ENCODE data around the gene METTL17. TPM values are rescaled to one million over a fixed set of nuclear protein-coding genes. Genes with fewer than 3 reads are reported as not detected.
A peak's percentile ranks its signal among the peaks of the same experiment; 100 is the strongest.

The METTL17 gene
- total and polyA plus RNA-seq, 9 of the 15 experiments (the other 6 are each of a cell fraction or from before 2014, with no cell fraction given): 65.6 to 150 (median 90.0) TPM

DNA sequence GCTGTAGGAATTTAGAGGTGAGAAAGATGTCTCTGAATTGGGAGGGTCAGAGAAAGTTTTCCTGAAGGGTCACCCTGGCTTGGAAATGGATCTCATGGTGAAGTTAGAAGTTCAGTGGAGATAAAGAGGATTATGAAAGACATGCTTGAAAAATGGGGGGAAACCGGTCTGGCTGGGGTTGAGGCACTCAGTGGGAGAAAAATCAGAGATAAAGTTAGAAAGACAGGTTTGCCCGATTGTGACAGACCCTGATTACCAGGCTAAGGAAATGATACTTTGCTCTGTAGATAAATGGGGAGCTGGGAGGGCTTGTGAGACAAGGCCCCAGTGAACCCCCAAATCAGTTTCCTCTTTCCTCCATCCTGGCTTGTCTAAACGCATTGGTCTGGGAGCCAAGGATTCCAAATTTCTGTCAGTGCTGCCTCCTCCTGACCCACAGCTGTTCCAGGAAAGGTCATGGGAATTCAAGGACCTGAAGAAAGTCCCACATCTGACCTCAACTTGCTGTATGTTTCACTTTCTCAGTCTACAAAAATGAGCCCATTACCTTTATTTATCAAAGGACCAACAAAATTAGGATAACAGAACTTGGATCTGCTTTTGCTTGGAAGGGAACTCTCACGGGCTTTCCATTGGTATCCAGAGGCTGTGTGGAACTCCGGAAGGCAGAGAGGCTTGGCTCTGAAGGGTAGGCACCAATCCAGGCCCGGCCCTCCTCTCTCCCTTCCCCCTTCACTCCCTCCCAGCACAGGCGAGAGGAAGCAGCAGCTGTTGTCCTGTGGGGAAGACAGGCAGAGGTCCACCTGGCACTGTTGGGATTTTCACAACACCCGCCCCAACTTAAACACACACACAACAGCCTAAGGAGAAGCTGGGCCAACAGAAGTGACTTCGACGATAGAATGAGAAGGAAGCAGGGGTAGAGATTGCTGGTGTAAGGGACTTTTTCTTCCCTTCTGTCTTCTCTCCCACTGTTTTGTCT is 49.0 kb downstream of the METTL17 start:
- WGBS (ENCODE audit: insufficient coverage, low coverage, missing lambda C conversion rate): 26% methylated on average over 6 of the region's 10 CpGs
- H3K36me3 ChIP-seq (ENCODE audit: control insufficient read depth, insufficient read depth, low read length): no peaks in the 10 kb centered on the region
- CTCF ChIA-PET (ENCODE audit: low intra/inter-chr PET ratio): interaction anchor here (0.9 to 2.8 kb wide), 3 partner anchors 24 to 181 kb away, joined by 3 to 33 read pairs (median 11); no protein-coding TSS in a partner anchor
- H3K27ac ChIP-seq (ENCODE audit: extremely low read depth, low read depth, low read length): no peak overlapping the region
- FAIRE-seq (no peak), ATAC-seq (peak; percentile 31), DNase-seq (ENCODE audit: extremely low read depth in 1 of 4, low spot score in 3 of 4) (no peak)
- intact Hi-C loops (cut with micrococcal nuclease) (loop anchor here (5.0 kb wide), 1 partner anchor 341 kb away; no protein-coding TSS in a partner anchor), in situ Hi-C loops (cut with MboI) (no loop called here)
- no peaks in the 10 kb centered on the region for H3K27me3 ChIP-seq (ENCODE audit: control insufficient read depth in 2 of 2, insufficient read depth in 2 of 2, low read length in 2 of 2)
- H3K4me1 ChIP-seq (replicated peaks in 1 of 2; ENCODE audit: control insufficient read depth in 2 of 2, insufficient read depth in 2 of 2, low read length in 2 of 2): peaks cover 0 to 15% of the 10 kb centered on the region in 2 experiments; a peak in 4 of 5 replicates
- H3K79me2 ChIP-seq (ENCODE audit: control insufficient read depth, insufficient read depth, low read length): no peaks in the 10 kb centered on the region
- no peak overlapping the region for H3K9ac ChIP-seq (ENCODE audit: insufficient read depth in 1 of 2, low read depth in 2 of 2, low read length in 2 of 2)
- H3K4me3 ChIP-seq: no peak overlapping the region
- no peaks in the 10 kb centered on the region for H4K20me1 ChIP-seq (replicated peaks; ENCODE audit: control insufficient read depth, insufficient read depth, low read length)
- no peaks in the 10 kb centered on the region for H3K9me3 ChIP-seq (replicated peaks; ENCODE audit: control insufficient read depth, insufficient read depth, low read depth, low read length)
- H3K9me1 ChIP-seq (ENCODE audit: control insufficient read depth, insufficient read depth, low read length): no peaks in the 10 kb centered on the region
- no peak for TF ChIP-seq ZKSCAN1 (IDR thresholded peaks at IDR 0.05; ENCODE audit: low read depth, low read length)
- TF ChIP-seq CC2D1A (IDR thresholded peaks at IDR 0.05): no peak
- no peak for TF ChIP-seq KDM5B (IDR thresholded peaks at IDR 0.05; ENCODE audit: insufficient replicate concordance, low read depth, low read length)
- no peak for TF ChIP-seq ZFPM2 (CRISPR knock-in tag; IDR thresholded peaks at IDR 0.05)
- TF ChIP-seq HLTF (IDR thresholded peaks at IDR 0.05): no peak
- no peak for TF ChIP-seq RBM15 (IDR thresholded peaks at IDR 0.05; ENCODE audit: insufficient read depth, low read length)
- no peak for TF ChIP-seq FOXP1 (CRISPR knock-in tag; IDR thresholded peaks at IDR 0.05)
- no peak for TF ChIP-seq MTA1 (IDR thresholded peaks at IDR 0.05; ENCODE audit: borderline replicate concordance)
- H3K4me2 ChIP-seq (ENCODE audit: insufficient read depth, low read length): no peak overlapping the region
- POLR2A ChIA-PET: interaction anchor here (0.6 to 2.6 kb wide), 2 partner anchors 12 to 23 kb away, joined by 3 to 15 read pairs; no protein-coding TSS in a partner anchor
- BruUV-seq (replicated peaks): no TSS peak
- peak overlapping the region; percentile 63 for H2AFZ ChIP-seq (ENCODE audit: low read depth, low read length)

Measured in K562 (cell line).